Ishikawa (cell line): Measurements from ENCODE around the gene TNFRSF1B.

Experiments used
- CEBPB ChIP-seq: IDR thresholded peaks from 2 replicates; pipeline ENCODE4 v1.6.1; 2012
- EGR1 ChIP-seq: IDR thresholded peaks from 2 replicates; pipeline ENCODE4 v1.6.1; 2012
- EP300 ChIP-seq: IDR thresholded peaks from 2 replicates; pipeline ENCODE4 v1.6.1; 2012; ENCODE audit warnings: borderline replicate concordance
- MAX ChIP-seq: IDR thresholded peaks from 2 replicates; pipeline ENCODE4 v1.6.1; 2012
- NFIC ChIP-seq: IDR thresholded peaks from 2 replicates; pipeline ENCODE4 v1.6.1; 2012
- RAD21 ChIP-seq: IDR thresholded peaks from 2 replicates; pipeline ENCODE4 v1.6.1; 2012; ENCODE audit warnings: low read depth
- REST ChIP-seq: IDR thresholded peaks from 2 replicates; pipeline ENCODE4 v1.6.1; 2012; ENCODE audit warnings: low read depth, mild to moderate bottlenecking
- TAF1 ChIP-seq: IDR thresholded peaks from 2 replicates; pipeline ENCODE4 v1.6.1; 2012; ENCODE audit warnings: low read depth, mild to moderate bottlenecking
- USF1 ChIP-seq: IDR thresholded peaks from 2 replicates; pipeline ENCODE4 v1.6.1; 2012
- YY1 ChIP-seq: IDR thresholded peaks from 2 replicates; pipeline ENCODE4 v1.6.1; 2012; ENCODE audit warnings: low read depth
- ZBTB7A ChIP-seq: IDR thresholded peaks from 2 replicates; pipeline ENCODE4 v1.6.1; 2012; ENCODE audit warnings: low read depth

GRCh38 chr1:12179111-12179519, 12.3 kb downstream of the TNFRSF1B start:
- TF ChIP-seq CEBPB = no peak
- TF ChIP-seq YY1 = no peak
- TF ChIP-seq TAF1 = no peak
- no peak for TF ChIP-seq RAD21
- TF ChIP-seq REST = no peak
- TF ChIP-seq NFIC = no peak
- TF ChIP-seq EGR1 = no peak
- no peak for TF ChIP-seq ZBTB7A
- no peak for TF ChIP-seq MAX
- TF ChIP-seq USF1 = no peak
- no peak for TF ChIP-seq EP300
